Tibial nerve (tissue), 4 donors: Measurements from ENCODE around the gene DET1.
"Not testable (repeated sequence)": the region's sequence is repeated elsewhere in the genome, so short reads cannot be mapped to it uniquely, and the experiment has no call there.

ENCODE experiments used
- EP300 ChIP-seq, 2 donors: sonication (generic); formaldehyde crosslinking; IDR thresholded peaks; one replicate each; pipeline ENCODE4 v1.6.1; 2017; ENCODE audit warnings: antibody characterized with exemption in 2 of 2, mild to moderate bottlenecking in 1 of 2
- POLR2A ChIP-seq, 2 donors: fragments of 450-650 bp; IDR thresholded peaks; one replicate each; pipeline ENCODE4 v1.6.1; 2017; ENCODE audit warnings: antibody characterized with exemption in 2 of 2, mild to moderate bottlenecking in 2 of 2, moderate library complexity in 2 of 2
- TF ChIP-seq, protein P1 (sequence below), 5 experiments: fragments of 200-600 bp in 3 of 5; fragments of 450-650 bp in 2 of 5; sonication (generic) in 3 of 5; IDR thresholded peaks; one replicate each; pipeline ENCODE4 v1.5.1; 2016 to 2019; ENCODE audit warnings: antibody characterized with exemption in 5 of 5, mild to moderate bottlenecking in 3 of 5, moderate library complexity in 2 of 5

- TF ChIP-seq, protein P1, sequence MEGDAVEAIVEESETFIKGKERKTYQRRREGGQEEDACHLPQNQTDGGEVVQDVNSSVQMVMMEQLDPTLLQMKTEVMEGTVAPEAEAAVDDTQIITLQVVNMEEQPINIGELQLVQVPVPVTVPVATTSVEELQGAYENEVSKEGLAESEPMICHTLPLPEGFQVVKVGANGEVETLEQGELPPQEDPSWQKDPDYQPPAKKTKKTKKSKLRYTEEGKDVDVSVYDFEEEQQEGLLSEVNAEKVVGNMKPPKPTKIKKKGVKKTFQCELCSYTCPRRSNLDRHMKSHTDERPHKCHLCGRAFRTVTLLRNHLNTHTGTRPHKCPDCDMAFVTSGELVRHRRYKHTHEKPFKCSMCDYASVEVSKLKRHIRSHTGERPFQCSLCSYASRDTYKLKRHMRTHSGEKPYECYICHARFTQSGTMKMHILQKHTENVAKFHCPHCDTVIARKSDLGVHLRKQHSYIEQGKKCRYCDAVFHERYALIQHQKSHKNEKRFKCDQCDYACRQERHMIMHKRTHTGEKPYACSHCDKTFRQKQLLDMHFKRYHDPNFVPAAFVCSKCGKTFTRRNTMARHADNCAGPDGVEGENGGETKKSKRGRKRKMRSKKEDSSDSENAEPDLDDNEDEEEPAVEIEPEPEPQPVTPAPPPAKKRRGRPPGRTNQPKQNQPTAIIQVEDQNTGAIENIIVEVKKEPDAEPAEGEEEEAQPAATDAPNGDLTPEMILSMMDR (IDR thresholded peaks at IDR 0.05), result not testable (repeated sequence)
- TF ChIP-seq EP300, POLR2A (IDR thresholded peaks at IDR 0.05): not testable (repeated sequence)
These were observed 22.4 kb downstream of the DET1 start for GRCh38 chr15:88524094-88524493.
